GM19452 (cell line): ENCODE data around the gene PTPN2.

Experiments used
- ATAC-seq: cut with Tn5 transposase; IDR thresholded peaks from one replicate; pipeline ENCODE4 v1.9.1; 2021; ENCODE audit not compliant: unreplicated experiment

Gene PTPN2

DNA sequence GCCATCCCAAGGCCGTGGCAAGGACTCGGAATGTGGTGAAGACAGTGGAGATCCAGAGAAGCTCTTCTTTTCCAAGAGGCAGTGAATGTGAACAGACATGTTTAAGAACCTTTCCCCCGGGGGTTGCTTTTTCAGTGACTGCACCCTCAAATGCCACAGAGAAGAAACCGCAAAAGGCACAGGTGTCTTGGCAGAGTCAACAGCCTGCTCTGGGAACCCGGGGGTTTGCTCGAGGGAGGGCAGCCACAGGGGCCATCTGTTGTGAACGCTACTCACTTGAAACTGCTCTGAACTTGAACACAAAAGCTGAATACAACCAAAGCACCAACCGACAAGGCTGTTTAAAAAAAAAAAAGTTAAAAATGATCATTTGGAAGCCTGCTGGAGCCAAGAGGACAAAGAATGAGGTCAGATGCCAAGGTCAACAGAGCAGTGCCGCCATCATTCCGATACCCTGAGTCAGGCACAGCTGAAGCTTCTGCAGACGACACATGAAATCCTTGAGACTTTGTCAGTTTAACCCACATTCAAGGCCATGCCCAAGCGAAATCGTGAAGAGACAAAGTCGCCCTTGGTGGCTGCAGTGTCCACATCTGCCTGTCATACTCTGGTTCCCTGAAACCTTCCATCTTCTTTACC, 133.8 kb downstream of the PTPN2 start:
- no peak for ATAC-seq

DNA sequence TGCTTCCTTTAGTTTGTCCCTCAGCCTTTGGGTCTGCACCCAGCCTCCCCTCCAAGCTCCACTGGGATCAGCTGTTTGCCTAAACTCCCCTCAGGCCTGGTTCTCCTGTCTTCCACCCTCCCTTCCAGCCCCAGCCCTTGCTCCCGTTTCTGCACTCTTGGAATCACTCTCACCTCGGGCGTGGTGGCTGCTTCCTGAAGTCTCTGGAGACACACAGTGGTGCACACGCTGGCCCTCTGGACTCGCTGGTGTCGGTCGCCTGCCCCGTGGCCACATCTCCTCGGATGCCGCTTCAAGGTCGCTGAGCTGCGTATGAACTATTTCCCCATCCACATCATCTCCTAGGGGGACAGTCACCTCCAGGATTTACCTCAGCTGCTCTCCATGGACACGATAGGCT, 134.9 kb downstream of the PTPN2 start:
- ATAC-seq, result no peak

DNA sequence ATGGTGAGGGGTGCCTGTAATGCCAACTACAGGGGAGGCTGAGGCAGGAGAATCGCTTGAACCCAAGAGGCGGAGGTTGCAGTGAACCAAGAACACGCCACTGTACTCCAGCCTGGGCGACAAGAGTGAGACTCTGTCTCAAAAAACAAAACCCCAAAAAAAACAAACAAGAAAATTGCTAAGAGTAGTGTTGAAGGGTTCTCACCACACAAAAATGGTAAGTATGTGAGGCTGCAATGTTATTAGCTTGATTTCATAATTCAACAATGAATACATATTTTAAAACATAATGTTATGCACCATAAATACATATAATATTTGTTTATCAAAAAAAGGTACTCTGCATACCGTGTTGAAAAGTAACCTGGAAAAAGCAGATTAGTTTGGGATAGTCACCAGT, 135.4 kb downstream of the PTPN2 start:
- ATAC-seq, result no peak

DNA sequence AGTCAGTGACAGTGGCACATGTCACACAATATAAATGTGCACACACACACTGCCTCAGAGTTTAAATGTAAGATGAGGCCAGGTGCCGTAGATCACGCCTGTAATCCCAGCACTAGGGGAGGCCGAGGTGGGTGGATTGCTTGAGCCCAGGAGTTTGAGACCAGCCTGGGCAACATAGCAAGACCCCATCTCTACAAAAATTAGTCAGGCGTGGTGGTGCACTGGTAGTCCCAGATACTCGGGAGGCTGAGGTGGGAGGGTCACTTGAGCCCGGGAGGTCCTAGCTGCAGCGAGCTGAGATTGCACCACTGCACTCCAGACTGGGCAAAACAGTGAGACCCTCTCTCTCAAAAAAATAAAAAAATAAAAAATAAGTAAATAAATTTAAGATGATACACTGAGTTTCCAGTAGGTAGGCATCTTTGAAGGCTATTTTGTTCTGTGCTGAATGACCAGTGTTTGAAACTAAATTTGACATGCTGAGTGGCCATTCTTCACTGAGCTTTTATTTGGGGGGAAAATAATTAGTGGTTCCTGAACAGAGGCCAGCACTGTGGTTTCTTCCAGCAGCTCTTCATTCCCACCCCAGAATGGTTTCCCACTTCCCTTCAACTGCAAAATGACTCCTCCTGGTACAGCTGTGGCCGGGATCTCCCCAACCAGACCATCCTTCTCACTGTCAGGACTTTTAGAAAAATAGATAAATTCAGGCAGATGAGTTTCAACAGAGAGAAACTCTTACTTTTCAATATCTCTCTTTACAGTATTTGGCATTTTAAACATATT, 136.3 kb downstream of the PTPN2 start:
- ATAC-seq, result no peak

DNA sequence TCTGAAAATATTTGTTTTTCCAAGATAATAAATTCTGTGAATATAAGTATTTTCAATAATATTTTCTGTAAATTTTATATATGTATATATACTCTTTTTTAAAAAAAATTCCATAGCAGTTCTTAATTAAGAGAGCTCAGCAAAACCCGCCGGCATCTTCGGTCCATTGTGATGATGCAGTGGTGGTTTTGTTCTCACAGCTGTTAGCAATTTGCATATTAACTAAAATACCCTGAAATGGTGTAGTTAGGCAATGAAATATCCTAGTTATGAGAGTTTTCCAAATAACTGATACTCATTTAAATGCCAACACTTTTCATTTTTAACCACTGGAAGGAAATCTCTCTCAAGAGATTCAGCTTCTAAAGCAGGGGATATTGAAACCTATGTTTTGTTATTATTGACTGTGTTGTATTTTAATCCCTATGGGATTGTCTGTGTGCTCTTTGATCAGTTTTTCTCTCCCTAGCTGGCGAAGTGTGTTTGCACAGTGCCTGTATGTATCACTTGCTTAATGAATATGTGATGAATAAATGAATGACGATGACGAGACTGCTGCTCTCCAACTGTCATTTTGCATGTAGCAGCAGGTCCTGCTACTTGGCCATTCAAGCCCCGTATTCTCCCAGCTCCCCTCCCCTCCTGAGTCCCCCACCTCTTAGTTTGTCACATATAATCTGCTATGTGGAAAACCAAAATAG, 138.8 kb downstream of the PTPN2 start:
- no peak for ATAC-seq

DNA sequence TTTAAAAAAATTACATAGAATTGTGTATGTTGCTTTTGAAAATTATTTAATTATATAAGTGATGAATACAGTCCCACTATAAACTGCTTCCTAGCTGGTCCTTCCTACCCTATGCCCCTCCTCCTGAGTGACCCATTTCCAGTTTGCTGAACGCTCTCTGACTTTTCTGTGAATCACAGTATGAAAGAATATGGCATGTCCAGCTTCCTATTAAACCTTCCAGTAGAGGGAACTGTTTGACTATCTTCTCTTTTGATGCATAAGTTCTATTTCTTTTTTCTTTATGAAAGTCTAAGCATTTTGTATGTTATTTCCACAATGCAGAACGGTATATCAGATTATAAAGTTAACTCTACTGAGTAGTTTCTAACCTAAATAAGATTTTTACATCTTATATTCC, 139.9 kb downstream of the PTPN2 start:
- ATAC-seq, result no peak

DNA sequence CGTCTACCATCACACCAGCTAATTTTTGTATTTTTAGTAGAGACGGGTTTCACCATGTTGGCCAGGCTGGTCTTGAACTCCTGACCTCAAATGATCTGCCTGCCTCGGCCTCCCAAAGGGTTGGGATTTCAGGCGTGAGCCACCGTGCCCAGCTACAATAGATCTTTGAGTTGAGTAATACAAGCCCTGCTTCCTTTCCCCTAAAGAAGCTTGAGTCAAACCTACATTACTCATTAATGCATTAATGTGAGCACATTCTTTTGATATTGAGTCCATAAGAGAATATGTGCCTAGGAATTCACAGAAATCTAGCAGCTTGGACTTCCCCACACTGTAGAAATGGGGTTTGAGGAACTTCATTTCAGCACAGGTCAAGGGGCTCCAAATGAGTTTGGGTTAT, 141.6 kb downstream of the PTPN2 start:
- no peak for ATAC-seq
